NCI-H128 (cell line): ENCODE results near the gene TANK.
"Not testable (repeated sequence)": the region's sequence is repeated elsewhere in the genome, so short reads cannot be mapped to it uniquely, and the experiment has no call there.

Source experiments
- DNase-seq: peaks from one replicate; lab custom pipeline; 2025; ENCODE audit not compliant: unreplicated experiment; lab: John Stamatoyannopoulos, UW

The TANK gene

GRCh38 chr2:161160226-161161073 is at the start of gene TANK:
Gene TANK, plus strand, starts transcription at chr2:161160428. Its CDS starts 19,235 bp downstream, at chr2:161179663.
- peak; percentile 26 for DNase-seq

- DNase-seq = no peak
Measured at GRCh38 chr2:161111531-161111930, 48.7 kb upstream of the TANK start.

GRCh38 chr2:161112908-161113307 is 47.3 kb upstream of the TANK start:
- DNase-seq = no peak

GRCh38 chr2:161113693-161114575 is 46.3 kb upstream of the TANK start:
- DNase-seq = no peak

- no peak for DNase-seq
Measured at GRCh38 chr2:161115205-161115604, 45.0 kb upstream of the TANK start.

GRCh38 chr2:161115605-161116380 is 44.4 kb upstream of the TANK start:
- no peak for DNase-seq

GRCh38 chr2:161116509-161116908 is 43.7 kb upstream of the TANK start:
- no peak for DNase-seq

GRCh38 chr2:161117506-161117905 is 42.7 kb upstream of the TANK start:
- DNase-seq = no peak

GRCh38 chr2:161118722-161119121 is 41.5 kb upstream of the TANK start:
- DNase-seq = no peak

GRCh38 chr2:161119483-161119882 is 40.7 kb upstream of the TANK start:
- DNase-seq = no peak

GRCh38 chr2:161120775-161121174 is 39.5 kb upstream of the TANK start:
- DNase-seq = no peak

GRCh38 chr2:161121622-161122021 is 38.6 kb upstream of the TANK start:
- DNase-seq = no peak

GRCh38 chr2:161122772-161123530 is 37.3 kb upstream of the TANK start:
- no peak for DNase-seq

GRCh38 chr2:161123531-161124030 is 36.6 kb upstream of the TANK start:
- no peak for DNase-seq

- no peak for DNase-seq
Measured at GRCh38 chr2:161124201-161124600, 36.0 kb upstream of the TANK start.

GRCh38 chr2:161128885-161129284 is 31.3 kb upstream of the TANK start:
- DNase-seq = no peak

- no peak for DNase-seq
Measured at GRCh38 chr2:161130354-161130753, 29.9 kb upstream of the TANK start.

GRCh38 chr2:161131074-161131680 is 29.1 kb upstream of the TANK start:
- no peak for DNase-seq

GRCh38 chr2:161131804-161132203 is 28.4 kb upstream of the TANK start:
- no peak for DNase-seq

- not testable (repeated sequence) for DNase-seq
Measured at GRCh38 chr2:161132384-161132783, 27.8 kb upstream of the TANK start.
